GM12878 (cell line): ENCODE data around the gene TGM6. TPM values are rescaled to one million over a fixed set of nuclear protein-coding genes. Genes with fewer than 3 reads are reported as not detected.

Source experiments
- ATAC-seq: fragments of 200-7000 bp; cut with Tn5 transposase; 3 replicates; pipeline ENCODE4 v1.9.1; 2020; ENCODE audit warnings: mild to moderate bottlenecking, moderate library complexity
- BruUV-seq: library from RNA; stranded (reverse); fragments of 400-500 nt; replicated peaks from 2 replicates; lab custom pipeline; 2021; lab: Mats Ljungman, UMichigan
- CTCF ChIA-PET: fragments of 300-600 bp; sonication (Branson Sonifier 250); formaldehyde crosslinking; extraction: SDS; loops from one replicate; lab custom pipeline; 2021; ENCODE audit warnings: inconsistent platforms; lab: Yijun Ruan, JAX
- POLR2A ChIA-PET: fragments of 350-600 bp; formaldehyde crosslinking; extraction: SDS; loops from one replicate; lab custom pipeline; 2021; ENCODE audit warnings: inconsistent platforms; lab: Charles Lee
- RAD21 ChIA-PET: fragments of 300-600 bp; sonication (Branson Sonifier 250); formaldehyde crosslinking; loops from one replicate; lab custom pipeline; 2023; ENCODE audit warnings: antibody characterized with exemption; ENCODE audit not compliant: unreplicated experiment; lab: Charles Lee
- SMC1A ChIA-PET: fragments of 300-600 bp; sonication (Branson Sonifier 250); formaldehyde crosslinking; loops from one replicate; lab custom pipeline; 2023; ENCODE audit not compliant: unreplicated experiment, uncharacterized antibody; lab: Charles Lee
- DNase-seq: peaks from one replicate; pipeline ENCODE4 v3.0.0-alpha.2; 2011; ENCODE audit warnings: low read depth, low spot score
- FAIRE-seq: peaks from 3 replicates; lab custom pipeline; 2011; peaks lifted over from hg19 to GRCh38; lab: Jason Lieb, UNC
- H2AFZ ChIP-seq: 2 replicates; pipeline ENCODE4 v1.6.0; 2011; ENCODE audit warnings: low read depth, low read length, control low read depth; ENCODE audit not compliant: control insufficient read depth
- H3K27ac ChIP-seq: 2 replicates; pipeline ENCODE4 v1.5.1; 2011; ENCODE audit warnings: control low read depth; ENCODE audit not compliant: control insufficient read depth, insufficient read depth
- H3K27me3 ChIP-seq, 2 experiments: replicated peaks in 1 of 2; 2 replicates each; pipeline versions ENCODE4 v1.6.0 to v1.6.1; 2011; ENCODE audit warnings: low read length in 1 of 2; ENCODE audit not compliant: control insufficient read depth in 2 of 2, insufficient read depth in 2 of 2
- H3K36me3 ChIP-seq, 2 experiments: 2 replicates each; pipeline ENCODE4 v1.5.1; 2011; ENCODE audit warnings: low read length in 1 of 2; ENCODE audit not compliant: control insufficient read depth in 2 of 2, insufficient read depth in 2 of 2
- H3K4me1 ChIP-seq: 2 replicates; pipeline ENCODE4 v1.6.1; 2011; ENCODE audit warnings: mild to moderate bottlenecking, low read length, moderate library complexity, mixed read lengths; ENCODE audit not compliant: control insufficient read depth, insufficient read depth
- H3K4me2 ChIP-seq: 2 replicates; pipeline ENCODE4 v1.6.0; 2011; ENCODE audit warnings: control low read depth; ENCODE audit not compliant: control insufficient read depth, insufficient read depth
- H3K4me3 ChIP-seq: fragments of 200-600 bp; sonication (generic); 2 replicates; pipeline ENCODE4 v1.5.1; 2016
- H3K79me2 ChIP-seq: 2 replicates; pipeline ENCODE4 v1.6.0; 2011; ENCODE audit warnings: low read length; ENCODE audit not compliant: control insufficient read depth, insufficient read depth
- H3K9ac ChIP-seq: 2 replicates; pipeline ENCODE4 v1.8.0; 2011; ENCODE audit warnings: low read length, control low read depth, mixed read lengths; ENCODE audit not compliant: control insufficient read depth, insufficient read depth
- H3K9me3 ChIP-seq: replicated peaks from 3 replicates; pipeline ENCODE4 v1.5.1; 2011; ENCODE audit warnings: mild to moderate bottlenecking, low read length; ENCODE audit not compliant: control insufficient read depth, insufficient read depth
- H4K20me1 ChIP-seq: 2 replicates; pipeline ENCODE4 v1.6.0; 2011; ENCODE audit not compliant: control insufficient read depth, insufficient read depth
- CBX5 ChIP-seq: sonication (generic); IDR thresholded peaks from 2 replicates; pipeline ENCODE4 v1.6.1; 2016; ENCODE audit warnings: low read depth, moderate library complexity, mild to moderate bottlenecking, inconsistent platforms
- ETV6 ChIP-seq, 2 experiments: fragments of 450-650 bp in 1 of 2; IDR thresholded peaks in 1 of 2; conservative IDR thresholded peaks in 1 of 2; 2 replicates each; pipeline ENCODE4 v1.6.1; 2014; ENCODE audit warnings: antibody characterized with exemption in 1 of 2, borderline replicate concordance in 1 of 2, low read depth in 1 of 2, mild to moderate bottlenecking in 1 of 2, moderate library complexity in 1 of 2
- EZH2 ChIP-seq: IDR thresholded peaks from 2 replicates; pipeline ENCODE4 v1.6.1; 2012; ENCODE audit warnings: low read depth, mild to moderate bottlenecking, control low read depth, inconsistent platforms, low read length, borderline replicate concordance; ENCODE audit not compliant: control insufficient read depth
- HDAC2 ChIP-seq: fragments of 200-600 bp; sonication (generic); IDR thresholded peaks from 2 replicates; pipeline ENCODE4 v1.6.1; 2017
- JUND ChIP-seq: IDR thresholded peaks from 2 replicates; pipeline ENCODE4 v1.6.1; 2012; ENCODE audit warnings: low read depth, mild to moderate bottlenecking, low read length, improper control_type of control experiment, moderate library complexity
- KAT2A ChIP-seq: conservative IDR thresholded peaks from 2 replicates; pipeline ENCODE4 v1.6.1; 2011; ENCODE audit warnings: low read depth, low read length; ENCODE audit not compliant: control insufficient read depth
- NBN ChIP-seq: fragments of 450-650 bp; IDR thresholded peaks from 2 replicates; pipeline ENCODE4 v1.6.1; 2016
- NFIC ChIP-seq: IDR thresholded peaks from 2 replicates; pipeline ENCODE4 v1.6.1; 2012; ENCODE audit warnings: low read depth, mild to moderate bottlenecking, inconsistent platforms, low read length, moderate library complexity
- NRF1 ChIP-seq: conservative IDR thresholded peaks from 2 replicates; pipeline ENCODE4 v1.6.1; 2011; ENCODE audit warnings: mild to moderate bottlenecking, low read depth, low read length, improper control_type of control experiment
- POLR2A ChIP-seq: IDR thresholded peaks from 2 replicates; pipeline ENCODE4 v1.6.1; 2011; ENCODE audit warnings: low read depth, mild to moderate bottlenecking, low read length
- RAD21 ChIP-seq: IDR thresholded peaks from 2 replicates; pipeline ENCODE4 v1.6.1; 2011; ENCODE audit warnings: mild to moderate bottlenecking, low read depth, low read length, moderate library complexity; ENCODE audit not compliant: insufficient read depth
- SMC3 ChIP-seq: IDR thresholded peaks from 2 replicates; pipeline ENCODE4 v1.6.1; 2011; ENCODE audit warnings: low read length, improper control_type of control experiment, borderline replicate concordance
- SUZ12 ChIP-seq: fragments of 200-600 bp; sonication (generic); IDR thresholded peaks from one replicate; pipeline ENCODE4 v1.6.1; 2018; ENCODE audit warnings: antibody characterized with exemption, mild to moderate bottlenecking; ENCODE audit not compliant: unreplicated experiment
- TARDBP ChIP-seq: IDR thresholded peaks from 2 replicates; pipeline ENCODE4 v1.6.1; 2016; ENCODE audit warnings: borderline replicate concordance
- ZNF217 ChIP-seq: fragments of 450-650 bp; IDR thresholded peaks from 2 replicates; pipeline ENCODE4 v1.6.1; 2017; ENCODE audit warnings: antibody characterized with exemption, mild to moderate bottlenecking
- ZNF274 ChIP-seq: IDR thresholded peaks from one replicate; pipeline ENCODE4 v1.8.0; 2011; ENCODE audit not compliant: insufficient read length, insufficient read depth
- ZNF384 ChIP-seq: IDR thresholded peaks from 2 replicates; pipeline ENCODE4 v1.6.1; 2012; ENCODE audit warnings: low read depth, mild to moderate bottlenecking, low read length, improper control_type of control experiment, borderline replicate concordance
- WGBS: methylation state at CpG from one replicate; pipeline ENCODE4 v1.1.6; 2016; ENCODE audit warnings: low lambda C conversion rate; ENCODE audit not compliant: insufficient replicate concordance, insufficient coverage; ENCODE audit errors: missing lambda C conversion rate; 5-methylcytosine and 5-hydroxymethylcytosine counted together
- in situ Hi-C: fragments of 300-500 bp; cut with MboI; formaldehyde crosslinking; loops from 9 replicates; pipeline ENCODE4 v1.14.3; 2018; ENCODE audit warnings: mixed read lengths
- intact Hi-C: fragments of 100-400 bp; cut with micrococcal nuclease; formaldehyde crosslinking; loops from one replicate; pipeline ENCODE4 v1.14.2; 2022; ENCODE audit not compliant: unreplicated experiment
- polyA plus RNA-seq, 11 experiments: library from polyadenylated mRNA; depleted of rRNA in 4 of 11; unstranded in 6 of 11; stranded (reverse) in 5 of 11; fragments of >200 nt; fragmentation: Nextera tagmentation in 4 of 11; fragmentation: Illumina TruSeq in 1 of 11; extraction: Ambion mirVana in 4 of 11; extraction: Trizol in 1 of 11; gene quantifications; 1 replicate in 1 of 11; 2 replicates in 10 of 11; pipeline versions ENCODE4 v1.2.1 to v1.2.3, GENCODE V29; 2011 to 2016; ENCODE audit warnings: inconsistent platforms in 2 of 11, missing spikeins in 2 of 11, low read depth in 1 of 11
- total RNA-seq, 4 experiments: library from RNA; depleted of rRNA in 3 of 4; stranded (reverse); fragments of >200 nt in 3 of 4; fragmentation: Illumina TruSeq in 1 of 4; extraction: Trizol in 1 of 4; gene quantifications; 2 replicates each; pipeline versions ENCODE4 v1.2.1 to v1.2.3, GENCODE V29; 2013 to 2021
- TF ChIP-seq, protein P1 (sequence below): fragments of 450-650 bp; formaldehyde crosslinking; IDR thresholded peaks from 2 replicates; pipeline ENCODE4 v1.4.0; 2022; ENCODE audit warnings: mild to moderate bottlenecking, moderate library complexity

TGM6 gene
- total and polyA plus RNA-seq, 10 of the 15 experiments (the other 5 are each of a cell fraction or from before 2014, with no cell fraction given) = not detected

DNA sequence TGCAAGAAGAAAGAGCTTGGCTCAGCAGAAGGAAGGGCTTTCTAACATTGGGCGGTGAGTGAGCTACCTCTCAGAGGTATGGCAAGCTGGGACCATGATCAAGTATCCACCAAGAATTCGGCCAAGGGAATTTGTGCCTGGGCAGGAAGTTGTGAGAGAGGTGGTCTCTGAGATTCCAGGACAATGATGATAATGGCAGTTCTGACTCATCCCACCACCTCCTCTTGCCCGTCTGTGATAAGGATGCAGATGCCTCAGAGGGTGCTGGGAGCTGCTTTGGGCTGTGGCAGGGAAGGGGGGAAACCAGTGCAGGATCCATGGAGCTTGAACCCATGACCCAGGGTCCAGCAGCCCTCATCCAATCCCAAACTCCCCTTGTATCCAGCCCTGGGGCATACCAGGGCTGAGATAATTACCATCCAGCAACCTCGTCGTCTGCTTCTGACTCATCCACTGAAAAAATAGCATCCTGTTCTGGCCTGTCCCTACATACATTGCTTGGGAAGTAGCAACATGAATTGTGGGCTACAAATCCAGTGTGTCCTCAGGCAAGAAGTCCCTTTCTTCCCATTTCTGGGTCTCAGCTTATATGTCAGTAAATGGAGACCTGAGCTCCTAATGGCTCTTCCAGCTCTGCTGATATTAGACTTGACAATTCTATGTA, 5.9 kb downstream of the TGM6 start (continued):
- TF ChIP-seq RAD21 (no peak), NBN (no peak), TARDBP (no peak), SUZ12 (no peak), ZNF384 (no peak)

DNA sequence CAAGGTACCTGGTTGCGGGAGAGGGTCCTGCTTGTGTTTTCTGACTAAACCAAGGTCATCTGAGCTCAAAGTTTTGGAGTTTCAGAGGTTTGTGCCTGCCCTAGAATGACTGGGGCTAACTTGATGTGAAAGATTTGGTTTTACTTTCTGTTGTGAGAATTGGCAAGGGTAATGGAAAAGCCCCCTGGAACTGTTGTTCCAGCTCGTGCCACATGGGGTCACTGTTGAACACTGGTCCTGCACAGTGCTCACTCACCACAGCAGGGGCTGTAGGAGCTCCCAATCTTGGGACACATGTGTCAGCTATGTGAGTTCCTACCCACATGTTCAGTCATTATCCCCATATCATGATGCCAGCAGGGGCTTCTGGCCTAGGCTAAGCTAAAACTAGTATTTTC, 6.5 kb downstream of the TGM6 start:
- POLR2A ChIA-PET = no interaction called here
- H3K4me3 ChIP-seq = no peak overlapping the region
- peaks cover 14% of the 10 kb centered on the region for H3K4me1 ChIP-seq
- BruUV-seq = no TSS peak
- CTCF ChIA-PET = interaction anchor here (0.7 to 2.2 kb wide), 15 partner anchors 9 to 235 kb away, joined by 3 to 20 read pairs (median 3); partner anchors contain the start of gene SNRPB
- H3K4me2 ChIP-seq = 0 out of 2 replicates have a peak overlapping the region, but pooled peaks have one; percentile 7
- peak; percentile 82 for ATAC-seq
- in situ Hi-C loops (no loop called here), intact Hi-C loops (no loop called here)
- no peak for FAIRE-seq
- SMC1A ChIA-PET = interaction anchor here (0.8 to 1.1 kb wide), 5 partner anchors 65 to 214 kb away, joined by 3 to 4 read pairs (median 3); no protein-coding TSS in a partner anchor
- peak; percentile 21 for DNase-seq
- H3K9ac ChIP-seq = no peak overlapping the region
- no peak overlapping the region for H3K27ac ChIP-seq
- H3K9me3 ChIP-seq = peaks cover 7% of the 10 kb centered on the region; the same call in 2 of the 3 replicates
- H3K79me2 ChIP-seq = no peaks in the 10 kb centered on the region
- no peaks in the 10 kb centered on the region for H3K36me3 ChIP-seq
- H2AFZ ChIP-seq = no peak overlapping the region; the same call in 1 of the 2 replicates
- H4K20me1 ChIP-seq = no peaks in the 10 kb centered on the region
- 0% methylated on average over 2 of the region's 2 CpGs for WGBS
- H3K27me3 ChIP-seq = no peaks in the 10 kb centered on the region; a peak in 1 of 4 replicates
- RAD21 ChIA-PET = interaction anchor here (1.2 to 1.5 kb wide), 3 partner anchors 68 to 180 kb away, joined by 3 to 8 read pairs (median 4); no protein-coding TSS in a partner anchor
- TF ChIP-seq POLR2A = no peak
- TF ChIP-seq RAD21 = 0 out of 2 replicates have a peak, but pooled peaks have one; percentile 16
- TF ChIP-seq JUND = no peak
- TF ChIP-seq CBX5 = peak; percentile 89; the same call in 1 of the 2 replicates
- TF ChIP-seq, protein P1, sequence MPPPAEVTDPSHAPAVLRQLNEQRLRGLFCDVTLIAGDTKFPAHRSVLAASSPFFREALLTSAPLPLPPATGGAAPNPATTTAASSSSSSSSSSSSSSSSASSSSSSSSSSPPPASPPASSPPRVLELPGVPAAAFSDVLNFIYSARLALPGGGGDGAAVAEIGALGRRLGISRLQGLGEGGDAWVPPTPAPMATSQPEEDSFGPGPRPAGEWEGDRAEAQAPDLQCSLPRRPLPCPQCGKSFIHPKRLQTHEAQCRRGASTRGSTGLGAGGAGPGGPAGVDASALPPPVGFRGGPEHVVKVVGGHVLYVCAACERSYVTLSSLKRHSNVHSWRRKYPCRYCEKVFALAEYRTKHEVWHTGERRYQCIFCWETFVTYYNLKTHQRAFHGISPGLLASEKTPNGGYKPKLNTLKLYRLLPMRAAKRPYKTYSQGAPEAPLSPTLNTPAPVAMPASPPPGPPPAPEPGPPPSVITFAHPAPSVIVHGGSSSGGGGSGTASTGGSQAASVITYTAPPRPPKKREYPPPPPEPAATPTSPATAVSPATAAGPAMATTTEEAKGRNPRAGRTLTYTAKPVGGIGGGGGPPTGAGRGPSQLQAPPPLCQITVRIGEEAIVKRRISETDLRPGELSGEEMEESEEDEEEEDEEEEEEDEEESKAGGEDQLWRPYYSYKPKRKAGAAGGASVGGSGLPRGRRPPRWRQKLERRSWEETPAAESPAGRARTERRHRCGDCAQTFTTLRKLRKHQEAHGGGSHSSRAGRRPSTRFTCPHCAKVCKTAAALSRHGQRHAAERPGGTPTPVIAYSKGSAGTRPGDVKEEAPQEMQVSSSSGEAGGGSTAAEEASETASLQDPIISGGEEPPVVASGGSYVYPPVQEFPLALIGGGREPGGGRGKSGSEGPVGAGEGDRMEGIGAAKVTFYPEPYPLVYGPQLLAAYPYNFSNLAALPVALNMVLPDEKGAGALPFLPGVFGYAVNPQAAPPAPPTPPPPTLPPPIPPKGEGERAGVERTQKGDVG (CRISPR knock-in tag) = no peak
- TF ChIP-seq NFIC = no peak
- TF ChIP-seq ZNF274 = no peak
- no peak for TF ChIP-seq ZNF217
- TF ChIP-seq ETV6 (conservative IDR thresholded peaks at IDR 0.05 in 1 of 2, IDR thresholded peaks at IDR 0.05 in 1 of 2; ENCODE audit: borderline replicate concordance in 1 of 2, low read depth in 1 of 2) = no peak
- TF ChIP-seq NRF1 = no peak
- peak; percentile 37; the same call in 1 of the 2 replicates for TF ChIP-seq SMC3
- TF ChIP-seq HDAC2 = no peak
- TF ChIP-seq EZH2 = no peak
- no peak for TF ChIP-seq KAT2A
